ENCODE measurements around the gene PPP6R3. TPM values are rescaled to one million over a fixed set of nuclear protein-coding genes. Genes with fewer than 3 reads are reported as not detected.
"Not testable (repeated sequence)": the region's sequence is repeated elsewhere in the genome, so short reads cannot be mapped to it uniquely, and the experiment has no call there.

The PPP6R3 gene
- total RNA-seq, 1 experiment from 2014 or later: 140 TPM

DNA sequence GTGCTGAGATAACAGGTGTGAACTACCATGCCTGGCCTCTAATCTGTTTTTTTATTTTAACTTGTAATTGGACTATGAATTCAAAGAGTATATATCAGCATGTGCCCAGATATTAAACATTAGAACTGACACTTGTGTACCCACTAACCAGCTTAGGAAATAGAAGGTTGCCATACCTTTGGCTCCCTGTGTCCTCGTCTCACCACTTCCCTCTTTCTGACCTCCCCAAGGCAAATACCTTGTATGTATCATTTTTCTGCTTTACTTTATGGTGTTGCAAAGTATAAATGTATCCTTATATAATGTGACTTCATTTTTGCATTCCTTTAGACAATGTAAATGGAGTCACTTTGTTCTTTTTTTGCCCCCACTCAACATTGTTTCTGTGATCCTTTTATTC is 9.1 kb downstream of the PPP6R3 start:
- peaks cover 60% of the 10 kb centered on the region for H4K20me1 ChIP-seq (ENCODE audit: insufficient read depth, low read depth, low read length)
- no peak for DNase-seq
- H2AFZ ChIP-seq (ENCODE audit: low read length): no peak overlapping the region
- H3K36me3 ChIP-seq (ENCODE audit: insufficient read depth, low read length): peaks cover 55% of the 10 kb centered on the region
- H3K4me1 ChIP-seq (ENCODE audit: low read length): peaks cover 26% of the 10 kb centered on the region
- H3K27me3 ChIP-seq (ENCODE audit: low read length): no peaks in the 10 kb centered on the region
- peaks cover 100% of the 10 kb centered on the region for H3K79me2 ChIP-seq (ENCODE audit: low read length)
- H3K9ac ChIP-seq (ENCODE audit: low read length): no peak overlapping the region
- H3K9me2 ChIP-seq (replicated peaks; ENCODE audit: insufficient read depth, low read length): no peaks in the 10 kb centered on the region
- H3K4me2 ChIP-seq (ENCODE audit: low read depth, low read length, poor library complexity, severe bottlenecking): no peak overlapping the region
- no peak overlapping the region for H3K4me3 ChIP-seq (ENCODE audit: low read length)
- no peaks in the 10 kb centered on the region for H3K9me3 ChIP-seq (ENCODE audit: low read length)
- H3K27ac ChIP-seq (ENCODE audit: low read length): no peak overlapping the region

DNA sequence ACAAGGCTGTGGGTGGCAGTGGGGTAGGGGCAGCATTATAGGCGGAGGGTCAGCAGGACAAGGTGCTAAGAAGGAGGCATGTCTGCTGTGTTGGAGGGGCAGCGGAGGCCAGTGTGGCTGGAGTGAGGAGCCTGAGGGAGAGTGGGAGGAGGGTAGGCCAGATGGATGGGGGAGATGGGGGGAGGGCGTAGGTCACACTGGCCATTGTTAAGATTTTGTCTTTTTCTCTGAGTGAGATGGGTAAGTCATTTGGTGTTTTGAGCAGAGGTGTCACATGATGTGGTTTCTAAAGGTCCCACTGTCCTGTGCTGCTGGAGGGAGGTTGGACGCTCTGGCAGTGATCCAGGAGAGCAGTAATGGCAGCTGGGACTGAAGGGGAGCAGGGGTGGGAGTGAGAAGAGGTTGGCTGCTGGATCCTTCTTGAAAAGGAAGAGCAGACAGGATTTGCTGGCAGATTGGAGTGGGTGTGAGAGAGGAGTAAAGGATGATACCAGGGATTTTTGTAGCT is 9.8 kb downstream of the PPP6R3 start:
- DNase-seq: no peak
- Histone ChIP-seq H2AFZ (ENCODE audit: low read length) (no peak overlapping the region), H3K4me2 (ENCODE audit: low read depth, low read length, poor library complexity, severe bottlenecking) (no peak overlapping the region), H3K79me2 (ENCODE audit: low read length) (peaks cover 96% of the 10 kb centered on the region), H3K36me3 (ENCODE audit: insufficient read depth, low read length) (peaks cover 53% of the 10 kb centered on the region), H3K27me3 (ENCODE audit: low read length) (no peaks in the 10 kb centered on the region), H3K27ac (ENCODE audit: low read length) (no peak overlapping the region), H3K4me1 (ENCODE audit: low read length) (peaks cover 26% of the 10 kb centered on the region), H4K20me1 (ENCODE audit: insufficient read depth, low read depth, low read length) (peaks cover 53% of the 10 kb centered on the region), H3K9me3 (ENCODE audit: low read length) (no peaks in the 10 kb centered on the region), H3K9ac (ENCODE audit: low read length) (no peak overlapping the region), H3K4me3 (ENCODE audit: low read length) (no peak overlapping the region), H3K9me2 (replicated peaks; ENCODE audit: insufficient read depth, low read length) (no peaks in the 10 kb centered on the region)

DNA sequence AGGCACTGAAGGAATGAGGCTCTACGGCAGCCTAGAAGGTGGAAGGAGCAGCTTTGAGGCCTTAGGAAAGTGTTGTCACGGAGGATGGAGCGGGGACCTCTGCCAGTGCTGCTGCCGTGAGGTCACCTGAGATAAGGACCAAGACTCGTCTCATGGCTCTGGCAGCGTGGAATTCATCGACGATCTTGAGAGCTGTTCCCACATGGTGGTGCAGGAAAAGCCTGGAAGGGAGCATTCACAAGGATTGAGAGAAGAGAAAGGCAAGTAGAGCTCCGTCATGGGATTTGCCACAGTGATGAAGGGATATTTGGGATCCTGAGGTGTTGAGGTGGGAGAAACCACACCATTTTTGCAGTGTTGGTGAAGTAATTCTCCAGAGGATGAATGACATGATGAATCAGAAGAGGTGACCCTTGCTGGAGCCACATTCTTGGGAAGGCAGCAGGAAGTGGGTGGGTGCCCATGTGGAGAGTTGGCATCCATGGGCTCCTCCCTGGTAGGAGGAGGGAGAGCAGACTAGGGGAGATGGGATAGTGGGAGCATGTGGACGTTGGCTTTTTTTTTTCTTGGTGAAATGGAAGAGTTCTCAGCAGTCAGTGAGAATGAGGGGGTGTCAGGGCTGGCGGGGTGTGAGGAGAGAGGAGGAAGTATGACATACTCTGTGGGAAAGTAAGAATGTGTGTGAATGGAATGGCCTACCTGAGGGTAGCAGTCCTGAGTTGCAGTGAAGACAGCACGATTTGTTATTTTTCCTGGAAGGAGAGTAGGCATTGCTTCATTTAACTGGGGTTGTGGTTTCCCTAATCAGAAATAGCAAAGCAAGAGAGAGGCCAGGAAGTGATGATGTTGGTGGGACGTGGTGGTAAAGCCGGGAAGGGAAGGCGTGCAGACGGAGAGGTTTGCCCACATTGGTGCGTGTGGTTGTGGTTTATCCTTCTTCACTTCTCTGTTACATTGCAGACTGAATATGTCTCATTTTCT is 11.1 kb downstream of the PPP6R3 start:
- peaks cover 50% of the 10 kb centered on the region for H3K36me3 ChIP-seq (ENCODE audit: insufficient read depth, low read length)
- peaks cover 26% of the 10 kb centered on the region for H3K4me1 ChIP-seq (ENCODE audit: low read length)
- peaks cover 86% of the 10 kb centered on the region for H3K79me2 ChIP-seq (ENCODE audit: low read length)
- DNase-seq: no peak
- H2AFZ ChIP-seq (ENCODE audit: low read length): no peak overlapping the region
- no peak overlapping the region for H3K9ac ChIP-seq (ENCODE audit: low read length)
- no peaks in the 10 kb centered on the region for H3K9me2 ChIP-seq (replicated peaks; ENCODE audit: insufficient read depth, low read length)
- no peaks in the 10 kb centered on the region for H3K9me3 ChIP-seq (ENCODE audit: low read length)
- H3K27ac ChIP-seq (ENCODE audit: low read length): no peak overlapping the region
- no peaks in the 10 kb centered on the region for H3K27me3 ChIP-seq (ENCODE audit: low read length)
- H3K4me2 ChIP-seq (ENCODE audit: low read depth, low read length, poor library complexity, severe bottlenecking): no peak overlapping the region
- peaks cover 48% of the 10 kb centered on the region for H4K20me1 ChIP-seq (ENCODE audit: insufficient read depth, low read depth, low read length)
- H3K4me3 ChIP-seq (ENCODE audit: low read length): no peak overlapping the region

DNA sequence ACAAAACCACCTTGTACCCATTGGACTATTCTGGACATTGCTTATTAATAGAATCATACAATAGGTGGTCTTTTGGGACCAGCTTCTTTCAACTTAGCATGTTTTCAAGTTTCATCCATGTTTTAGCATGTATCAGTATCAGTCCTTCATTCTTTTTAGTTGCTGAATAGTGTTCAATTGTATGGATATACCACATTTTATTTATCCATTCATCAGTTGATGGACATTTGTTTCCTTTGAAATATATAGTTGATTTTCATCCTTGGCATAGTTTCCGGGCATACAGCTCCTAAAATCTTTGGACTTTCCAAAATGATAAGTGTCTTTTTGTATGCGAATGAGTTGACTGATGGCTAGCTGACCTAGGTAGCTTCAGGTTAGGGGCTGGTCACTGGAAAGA is 12.2 kb downstream of the PPP6R3 start:
- Histone ChIP-seq H3K4me1 (ENCODE audit: low read length) (peaks cover 17% of the 10 kb centered on the region), H3K36me3 (ENCODE audit: insufficient read depth, low read length) (peaks cover 47% of the 10 kb centered on the region), H2AFZ (ENCODE audit: low read length) (no peak overlapping the region), H3K4me3 (ENCODE audit: low read length) (no peak overlapping the region), H3K27ac (ENCODE audit: low read length) (no peak overlapping the region), H3K27me3 (ENCODE audit: low read length) (no peaks in the 10 kb centered on the region), H3K9ac (ENCODE audit: low read length) (no peak overlapping the region), H4K20me1 (ENCODE audit: insufficient read depth, low read depth, low read length) (peaks cover 44% of the 10 kb centered on the region), H3K9me3 (ENCODE audit: low read length) (no peaks in the 10 kb centered on the region), H3K79me2 (ENCODE audit: low read length) (peaks cover 86% of the 10 kb centered on the region), H3K9me2 (replicated peaks; ENCODE audit: insufficient read depth, low read length) (no peaks in the 10 kb centered on the region), H3K4me2 (ENCODE audit: low read depth, low read length, poor library complexity, severe bottlenecking) (no peak overlapping the region)
- no peak for DNase-seq

DNA sequence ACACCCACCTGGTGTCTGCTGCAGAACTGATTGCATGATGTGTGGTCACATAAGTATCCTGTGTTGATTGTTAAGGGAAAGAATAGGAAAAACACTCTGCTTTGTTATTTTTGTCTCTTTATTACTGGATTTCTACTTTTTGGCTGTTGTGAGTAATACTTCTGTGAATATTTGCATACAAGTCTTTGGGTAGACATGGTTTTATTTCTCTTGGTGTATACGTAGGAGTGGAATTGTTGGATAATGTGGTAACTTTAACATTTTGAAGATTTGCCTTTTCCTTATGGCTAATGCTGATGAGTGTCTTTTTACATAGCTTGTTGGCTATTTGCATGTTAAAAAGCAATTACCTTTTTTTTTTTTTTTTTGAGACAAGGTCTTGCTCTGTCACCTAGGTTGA is 13.1 kb downstream of the PPP6R3 start:
- H3K27ac ChIP-seq (ENCODE audit: low read length): no peak overlapping the region
- peaks cover 8% of the 10 kb centered on the region for H3K4me1 ChIP-seq (ENCODE audit: low read length)
- no peak for DNase-seq

DNA sequence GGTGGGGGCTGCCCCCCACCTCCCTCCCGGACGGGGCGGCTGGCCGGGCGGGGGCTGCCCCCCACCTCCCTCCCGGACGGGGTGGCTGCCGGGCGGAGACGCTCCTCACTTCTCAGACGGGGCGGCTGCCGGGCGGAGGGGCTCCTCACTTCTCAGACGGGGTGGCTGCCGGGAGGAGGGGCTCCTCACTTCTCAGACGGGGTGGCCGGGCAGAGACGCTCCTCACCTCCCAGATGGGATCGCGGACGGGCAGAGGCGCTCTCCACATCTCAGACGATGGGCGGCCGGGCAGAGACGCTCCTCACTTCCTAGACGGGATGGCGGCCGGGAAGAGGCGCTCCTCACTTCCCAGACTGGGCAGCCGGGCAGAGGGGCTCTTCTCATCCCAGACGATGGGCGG is 15.1 kb downstream of the PPP6R3 start:
- Histone ChIP-seq H3K36me3 (ENCODE audit: insufficient read depth, low read length) (peaks cover 38% of the 10 kb centered on the region), H3K4me1 (ENCODE audit: low read length) (peaks cover 11% of the 10 kb centered on the region), H3K79me2 (ENCODE audit: low read length) (peaks cover 86% of the 10 kb centered on the region), H4K20me1 (ENCODE audit: insufficient read depth, low read depth, low read length) (peaks cover 51% of the 10 kb centered on the region)
- not testable (repeated sequence) for H3K9me3 ChIP-seq (ENCODE audit: low read length); DNase-seq; H3K9ac ChIP-seq (ENCODE audit: low read length); H3K4me3 ChIP-seq (ENCODE audit: low read length); H3K4me2 ChIP-seq (ENCODE audit: low read depth, low read length, poor library complexity, severe bottlenecking); H3K27me3 ChIP-seq (ENCODE audit: low read length); H3K9me2 ChIP-seq (replicated peaks; ENCODE audit: insufficient read depth, low read length); H2AFZ ChIP-seq (ENCODE audit: low read length); H3K27ac ChIP-seq (ENCODE audit: low read length)

More for the DNA sequence above, 13.1 kb downstream of the PPP6R3 start:
- Histone ChIP-seq H3K4me3 (ENCODE audit: low read length) (no peak overlapping the region), H2AFZ (ENCODE audit: low read length) (no peak overlapping the region), H3K27me3 (ENCODE audit: low read length) (no peaks in the 10 kb centered on the region), H3K9ac (ENCODE audit: low read length) (no peak overlapping the region), H3K9me3 (ENCODE audit: low read length) (no peaks in the 10 kb centered on the region), H3K4me2 (ENCODE audit: low read depth, low read length, poor library complexity, severe bottlenecking) (no peak overlapping the region), H4K20me1 (ENCODE audit: insufficient read depth, low read depth, low read length) (peaks cover 48% of the 10 kb centered on the region), H3K79me2 (ENCODE audit: low read length) (peaks cover 86% of the 10 kb centered on the region), H3K36me3 (ENCODE audit: insufficient read depth, low read length) (peaks cover 47% of the 10 kb centered on the region), H3K9me2 (replicated peaks; ENCODE audit: insufficient read depth, low read length) (no peaks in the 10 kb centered on the region)

DNA sequence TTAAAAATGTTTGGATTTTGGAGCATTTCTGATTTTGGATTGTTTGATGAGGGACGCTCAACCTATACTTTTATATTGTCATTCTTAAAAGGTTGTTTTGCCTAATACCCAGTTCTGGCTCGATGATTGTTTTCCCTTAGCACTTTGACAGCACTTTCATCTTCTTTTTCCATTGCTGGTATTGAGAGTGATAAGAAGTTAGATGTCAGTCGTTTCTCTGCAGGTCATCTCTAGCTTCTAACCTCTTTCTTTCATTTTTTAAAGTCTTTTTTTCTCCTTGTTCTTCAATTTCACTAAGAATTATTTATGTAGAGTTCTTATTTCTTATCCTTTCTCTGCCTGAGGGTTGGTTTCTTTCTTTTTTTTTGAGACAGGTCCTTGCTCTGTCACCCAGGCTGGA is 18.8 kb downstream of the PPP6R3 start:
- Histone ChIP-seq H3K79me2 (ENCODE audit: low read length) (peaks cover 86% of the 10 kb centered on the region), H3K9me3 (ENCODE audit: low read length) (no peaks in the 10 kb centered on the region), H2AFZ (ENCODE audit: low read length) (no peak overlapping the region), H4K20me1 (ENCODE audit: insufficient read depth, low read depth, low read length) (peaks cover 44% of the 10 kb centered on the region), H3K4me2 (ENCODE audit: low read depth, low read length, poor library complexity, severe bottlenecking) (no peak overlapping the region), H3K9me2 (replicated peaks; ENCODE audit: insufficient read depth, low read length) (no peaks in the 10 kb centered on the region), H3K4me3 (ENCODE audit: low read length) (no peak overlapping the region), H3K36me3 (ENCODE audit: insufficient read depth, low read length) (peaks cover 16% of the 10 kb centered on the region; the same call in 1 of the 2 replicates), H3K9ac (ENCODE audit: low read length) (no peak overlapping the region), H3K27me3 (ENCODE audit: low read length) (no peaks in the 10 kb centered on the region), H3K27ac (ENCODE audit: low read length) (no peak overlapping the region), H3K4me1 (ENCODE audit: low read length) (peaks cover 8% of the 10 kb centered on the region)
- DNase-seq: no peak

DNA sequence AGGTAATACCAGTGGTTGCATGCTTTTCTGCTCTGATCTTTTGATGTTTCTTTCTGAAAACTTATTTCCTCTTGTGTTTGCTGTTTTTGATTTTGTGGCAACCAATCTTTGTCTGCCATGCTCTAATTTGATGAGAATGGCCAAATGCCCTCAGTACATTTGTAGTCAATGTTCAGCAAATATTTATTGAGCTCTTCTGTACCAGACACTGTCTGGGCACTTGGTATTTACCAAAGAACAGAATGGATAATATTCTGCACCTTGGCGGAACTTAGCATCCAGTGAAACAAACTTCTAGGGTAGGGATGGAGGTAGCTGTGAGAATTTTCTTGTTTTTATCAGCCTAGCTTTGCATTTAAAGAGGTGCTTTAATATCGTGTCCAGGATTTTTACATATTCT is 19.6 kb downstream of the PPP6R3 start:
- Histone ChIP-seq H3K4me1 (ENCODE audit: low read length) (peaks cover 9% of the 10 kb centered on the region), H3K27me3 (ENCODE audit: low read length) (no peaks in the 10 kb centered on the region)

More for the DNA sequence above, 19.6 kb downstream of the PPP6R3 start:
- peaks cover 89% of the 10 kb centered on the region for H3K79me2 ChIP-seq (ENCODE audit: low read length)
- H3K27ac ChIP-seq (ENCODE audit: low read length): no peak overlapping the region
- no peak overlapping the region for H3K9ac ChIP-seq (ENCODE audit: low read length)
- H4K20me1 ChIP-seq (ENCODE audit: insufficient read depth, low read depth, low read length): peaks cover 45% of the 10 kb centered on the region
- H3K9me3 ChIP-seq (ENCODE audit: low read length): no peaks in the 10 kb centered on the region
- H3K9me2 ChIP-seq (replicated peaks; ENCODE audit: insufficient read depth, low read length): no peaks in the 10 kb centered on the region
- no peak overlapping the region for H3K4me2 ChIP-seq (ENCODE audit: low read depth, low read length, poor library complexity, severe bottlenecking)
- no peak overlapping the region for H2AFZ ChIP-seq (ENCODE audit: low read length)
- no peak for DNase-seq
- H3K4me3 ChIP-seq (ENCODE audit: low read length): no peak overlapping the region
- 0 out of 2 replicates have a peak, but pooled peaks cover 16% of the 10 kb centered on the region for H3K36me3 ChIP-seq (ENCODE audit: insufficient read depth, low read length)
